HepG2 (cell line): ENCODE results near the gene TRIO. TPM values are rescaled to one million over a fixed set of nuclear protein-coding genes. Genes with fewer than 3 reads are reported as not detected.
A peak's percentile ranks its signal among the peaks of the same experiment; 100 is the strongest.

ENCODE experiments used
- ATAC-seq: fragments of 200-7000 bp; cut with Tn5 transposase; 3 replicates; pipeline ENCODE4 v1.9.1; 2020; ENCODE audit warnings: mild to moderate bottlenecking, moderate library complexity
- BruUV-seq: library from RNA; stranded (reverse); fragments of 400-500 nt; replicated peaks from 2 replicates; lab custom pipeline; 2021; lab: Mats Ljungman, UMichigan
- CTCF ChIA-PET: fragments of 300-600 bp; formaldehyde crosslinking; extraction: SDS; loops from one replicate; lab custom pipeline; 2021; ENCODE audit warnings: low total read pairs, inconsistent platforms, low intra/inter-chr PET ratio; lab: Yijun Ruan, JAX
- POLR2A ChIA-PET: fragments of 350-600 bp; sonication (Branson Sonifier 250); formaldehyde crosslinking; loops from one replicate; lab custom pipeline; 2020; ENCODE audit warnings: antibody characterized with exemption, inconsistent platforms; lab: Yijun Ruan, JAX
- DNase-seq: peaks from one replicate; pipeline ENCODE4 v3.0.0-alpha.2; 2015; ENCODE audit warnings: low spot score
- FAIRE-seq: peaks from 3 replicates; lab custom pipeline; 2011; peaks lifted over from hg19 to GRCh38; lab: Jason Lieb, UNC
- H2AFZ ChIP-seq: one replicate; pipeline ENCODE4 v1.6.1; 2011; ENCODE audit warnings: low read length, inconsistent platforms
- H3K27ac ChIP-seq: fragments of 300-600 bp; 3 replicates; pipeline ENCODE4 v1.8.0; 2011; ENCODE audit warnings: mixed run types, mild to moderate bottlenecking, mixed read lengths, low read length, inconsistent platforms; ENCODE audit not compliant: insufficient read depth; ENCODE audit errors: extremely low read length
- H3K27me3 ChIP-seq, 2 experiments: fragments of 200-600 bp in 1 of 2; 2 replicates in 1 of 2; 3 replicates in 1 of 2; pipeline versions ENCODE4 v1.6.0 to v1.8.0; 2011; ENCODE audit warnings: low read length in 2 of 2, mild to moderate bottlenecking in 2 of 2, moderate library complexity in 2 of 2, inconsistent platforms in 1 of 2; ENCODE audit not compliant: insufficient read depth in 2 of 2, control insufficient read depth in 1 of 2
- H3K36me3 ChIP-seq, 2 experiments: fragments of 200-600 bp in 1 of 2; replicated peaks in 1 of 2; 2 replicates in 1 of 2; 3 replicates in 1 of 2; pipeline versions ENCODE4 v1.5.1 to v1.8.0; 2011; ENCODE audit warnings: low read length in 2 of 2, inconsistent platforms in 1 of 2; ENCODE audit not compliant: insufficient read depth in 2 of 2, control insufficient read depth in 1 of 2
- H3K4me1 ChIP-seq: 2 replicates; pipeline ENCODE4 v1.5.1; 2012; ENCODE audit warnings: low read length, inconsistent platforms; ENCODE audit not compliant: insufficient read depth
- H3K4me2 ChIP-seq: 2 replicates; pipeline ENCODE4 v1.6.0; 2011; ENCODE audit warnings: low read depth, low read length, inconsistent platforms
- H3K4me3 ChIP-seq, 3 experiments: fragments of 200-600 bp in 1 of 3; sonication (generic), shearing (Covaris generic) in 1 of 3; replicated peaks in 1 of 3; 2 replicates each; pipeline ENCODE4 v1.5.1; 2011 to 2016; ENCODE audit warnings: low read length in 3 of 3, inconsistent platforms in 2 of 3, low read depth in 2 of 3, mild to moderate bottlenecking in 2 of 3, control low read depth in 1 of 3, mixed read lengths in 1 of 3; ENCODE audit not compliant: insufficient read depth in 1 of 3
- H3K79me2 ChIP-seq: one replicate; pipeline ENCODE4 v1.6.1; 2011; ENCODE audit warnings: low read length, inconsistent platforms; ENCODE audit not compliant: insufficient read depth
- H3K9ac ChIP-seq: 2 replicates; pipeline ENCODE4 v1.6.0; 2011; ENCODE audit warnings: mild to moderate bottlenecking, low read depth, low read length, inconsistent platforms; ENCODE audit not compliant: insufficient read depth
- H3K9me3 ChIP-seq: 2 replicates; pipeline ENCODE4 v1.5.1; 2012; ENCODE audit warnings: mild to moderate bottlenecking, low read length
- H4K20me1 ChIP-seq: 2 replicates; pipeline ENCODE4 v1.6.0; 2011; ENCODE audit warnings: inconsistent platforms, mild to moderate bottlenecking, low read length, moderate library complexity; ENCODE audit not compliant: insufficient read depth
- CENPT ChIP-seq: sonication (generic); formaldehyde crosslinking; IDR thresholded peaks from 2 replicates; pipeline ENCODE4 v1.8.0; 2022; ENCODE audit warnings: low read depth, mild to moderate bottlenecking, moderate library complexity, missing genetic modification reagents
- CREB1 ChIP-seq, 2 experiments: fragments of 450-650 bp in 1 of 2; IDR thresholded peaks; 2 replicates each; pipeline ENCODE4 v1.6.1; 2016 to 2017; ENCODE audit warnings: control low read depth in 1 of 2, mild to moderate bottlenecking in 1 of 2, missing compliant biosample characterization in 1 of 2, missing genetic modification characterization in 1 of 2
- ELF1 ChIP-seq: sonication (generic); formaldehyde crosslinking; IDR thresholded peaks from 2 replicates; pipeline ENCODE4 v1.4.0; 2020; ENCODE audit warnings: missing genetic modification reagents
- FOXO1 ChIP-seq: sonication (generic); formaldehyde crosslinking; IDR thresholded peaks from 2 replicates; pipeline ENCODE4 v1.4.0; 2020; ENCODE audit warnings: missing genetic modification reagents
- HOXA7 ChIP-seq: sonication (generic); formaldehyde crosslinking; IDR thresholded peaks from 2 replicates; pipeline ENCODE4 v1.8.1; 2022; ENCODE audit warnings: mild to moderate bottlenecking, missing genetic modification reagents, moderate library complexity
- NPAS2 ChIP-seq: sonication (generic); formaldehyde crosslinking; IDR thresholded peaks from 2 replicates; pipeline ENCODE4 v1.8.0; 2022; ENCODE audit warnings: mild to moderate bottlenecking, missing genetic modification reagents, borderline replicate concordance
- RBM22 ChIP-seq: fragments of 200-400 bp; formaldehyde crosslinking; optimal IDR thresholded peaks from 2 replicates; pipeline ENCODE3; 2017; ENCODE audit warnings: mild to moderate bottlenecking, low read length, moderate library complexity
- SAP130 ChIP-seq: IDR thresholded peaks from 2 replicates; pipeline ENCODE4 v1.6.1; 2016; ENCODE audit warnings: low read depth
- SNRNP70 ChIP-seq: fragments of 200-400 bp; formaldehyde crosslinking; IDR thresholded peaks from 2 replicates; pipeline ENCODE4 v1.6.1; 2017; ENCODE audit warnings: mild to moderate bottlenecking, low read depth, low read length, moderate library complexity
- TBX3 ChIP-seq: fragments of 450-650 bp; IDR thresholded peaks from 2 replicates; pipeline ENCODE4 v1.6.1; 2017; ENCODE audit warnings: antibody characterized with exemption, mild to moderate bottlenecking, inconsistent platforms, borderline replicate concordance
- TMF1 ChIP-seq: sonication (generic); formaldehyde crosslinking; IDR thresholded peaks from 2 replicates; pipeline ENCODE4 v1.8.1; 2022; ENCODE audit warnings: low read depth, missing genetic modification reagents
- ZNF589 ChIP-seq: sonication (generic); formaldehyde crosslinking; conservative IDR thresholded peaks from 2 replicates; pipeline ENCODE4 v1.8.0; 2022; ENCODE audit warnings: mild to moderate bottlenecking, moderate library complexity, missing genetic modification reagents
- ZNF841 ChIP-seq: sonication (generic); formaldehyde crosslinking; IDR thresholded peaks from 2 replicates; pipeline ENCODE4 v1.8.1; 2023; ENCODE audit warnings: missing genetic modification reagents, borderline replicate concordance
- WGBS: methylation state at CpG from one replicate; pipeline ENCODE4 v1.1.6; 2017; ENCODE audit warnings: low lambda C conversion rate; 5-methylcytosine and 5-hydroxymethylcytosine counted together
- in situ Hi-C: cut with HindIII; loops from 2 replicates; pipeline ENCODE4 v1.10.0; 2017; ENCODE audit warnings: low pct_unique_long_range_greater_than_20kb; ENCODE audit not compliant: extremely low pct_ligation_motif_present
- intact Hi-C: fragments of 100-400 bp; cut with micrococcal nuclease; formaldehyde crosslinking; loops from one replicate; pipeline ENCODE4 v1.10.0; 2022; ENCODE audit not compliant: unreplicated experiment
- polyA plus RNA-seq, 8 experiments: library from polyadenylated mRNA; depleted of rRNA in 3 of 8; stranded (reverse) in 7 of 8; unstranded in 1 of 8; fragments of >200 nt; fragmentation: Illumina TruSeq in 4 of 8; extraction: Trizol in 4 of 8; gene quantifications; 2 replicates each; pipeline versions ENCODE4 v1.2.1 to v1.2.3, GENCODE V29; 2011 to 2016; ENCODE audit warnings: low read depth in 4 of 8, missing spikeins in 1 of 8, mixed read lengths in 1 of 8; ENCODE audit not compliant: insufficient read depth in 1 of 8
- total RNA-seq, 5 experiments: library from RNA; depleted of rRNA; stranded (reverse); fragments of >200 nt; fragmentation: Illumina TruSeq; extraction: Trizol; gene quantifications; 2 replicates each; pipeline ENCODE4 v1.2.3, GENCODE V29; 2016; ENCODE audit warnings: low read depth in 1 of 5
- TF ChIP-seq, protein P1 (sequence below): sonication (generic); formaldehyde crosslinking; IDR thresholded peaks from 2 replicates; pipeline ENCODE4 v1.8.0; 2023; ENCODE audit warnings: mild to moderate bottlenecking, missing genetic modification reagents
- TF ChIP-seq, protein P2 (sequence below): IDR thresholded peaks from 2 replicates; pipeline ENCODE4 v1.6.1; 2016

Gene TRIO
- total and polyA plus RNA-seq, 2 of the 13 experiments (the other 11 are each of a cell fraction or from before 2014, with no cell fraction given): 45.2 to 45.9 TPM

DNA sequence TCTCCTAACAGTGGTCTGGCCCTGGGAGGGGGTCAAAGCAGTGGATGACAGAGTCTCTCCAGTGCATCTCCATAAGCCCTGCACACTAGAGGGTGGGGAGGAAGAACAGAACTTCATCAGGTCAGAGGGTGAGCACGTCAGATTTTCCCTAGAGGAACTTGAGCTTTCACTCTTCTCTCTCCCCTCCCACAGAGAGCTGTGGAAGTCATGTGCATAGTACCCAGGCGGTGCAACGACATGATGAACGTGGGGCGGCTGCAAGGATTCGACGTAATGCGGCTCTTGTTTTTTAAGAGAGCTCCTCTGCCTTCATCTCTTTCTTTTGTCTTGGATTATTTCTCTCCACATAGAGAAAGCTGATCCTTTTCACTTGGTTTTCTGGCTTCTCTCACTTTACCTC, 338.2 kb downstream of the TRIO start:
- intact Hi-C loops: no loop called here
- WGBS: 98% methylated on average over 8 of the region's 8 CpGs
- no peak for ATAC-seq

DNA sequence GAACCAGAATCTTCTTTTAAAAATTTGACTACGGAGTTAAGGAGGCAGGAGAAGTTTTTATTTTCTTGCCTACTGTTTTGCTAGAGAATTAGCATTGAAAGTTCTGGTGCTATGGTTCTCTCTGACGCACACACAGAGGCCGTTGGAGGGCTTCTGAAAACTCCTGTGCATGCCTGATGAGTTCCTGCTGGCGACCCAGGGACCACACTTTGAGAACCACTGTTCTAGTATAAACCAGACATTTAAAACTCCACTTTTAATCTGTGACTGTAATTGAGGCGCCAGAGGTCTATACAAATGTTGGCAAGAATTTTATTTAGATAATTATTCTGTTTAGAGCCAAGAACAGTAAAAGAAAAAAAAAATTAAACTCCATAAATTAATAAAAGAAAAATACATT, 338.9 kb downstream of the TRIO start:
- Histone ChIP-seq H3K27me3 (no peaks in the 10 kb centered on the region), H3K79me2 (no peaks in the 10 kb centered on the region), H3K4me2 (no peak overlapping the region), H3K27ac (no peak overlapping the region), H3K36me3 (peaks cover 16 to 70% of the 10 kb centered on the region in 2 experiments), H3K4me1 (no peaks in the 10 kb centered on the region), H4K20me1 (no peaks in the 10 kb centered on the region), H3K4me3 (no peak overlapping the region), H3K9me3 (no peaks in the 10 kb centered on the region), H3K9ac (no peak overlapping the region), H2AFZ (no peak overlapping the region)
- intact Hi-C loops (no loop called here), in situ Hi-C loops (no loop called here)
- CTCF ChIA-PET: no interaction called here
- FAIRE-seq: no peak
- no peak for ATAC-seq
- BruUV-seq: TSS peak; percentile 22
- TF ChIP-seq CREB1 (IDR thresholded peaks at IDR 0.05) (no peak), CREB1 (CRISPR knock-in tag; IDR thresholded peaks at IDR 0.05) (no peak), TBX3 (no peak), ZNF841 (CRISPR knock-in tag) (no peak), NPAS2 (CRISPR knock-in tag) (no peak), HOXA7 (CRISPR knock-in tag) (no peak), SAP130 (CRISPR knock-in tag) (no peak), CENPT (CRISPR knock-in tag) (no peak), ZNF589 (no peak), FOXO1 (CRISPR knock-in tag) (no peak), SNRNP70 (no peak), TMF1 (CRISPR knock-in tag) (no peak)
- TF ChIP-seq, protein P1, sequence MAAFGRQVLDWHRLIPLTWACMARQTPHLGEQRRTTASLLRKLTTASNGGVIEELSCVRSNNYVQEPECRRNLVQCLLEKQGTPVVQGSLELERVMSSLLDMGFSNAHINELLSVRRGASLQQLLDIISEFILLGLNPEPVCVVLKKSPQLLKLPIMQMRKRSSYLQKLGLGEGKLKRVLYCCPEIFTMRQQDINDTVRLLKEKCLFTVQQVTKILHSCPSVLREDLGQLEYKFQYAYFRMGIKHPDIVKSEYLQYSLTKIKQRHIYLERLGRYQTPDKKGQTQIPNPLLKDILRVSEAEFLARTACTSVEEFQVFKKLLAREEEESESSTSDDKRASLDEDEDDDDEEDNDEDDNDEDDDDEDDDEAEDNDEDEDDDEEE: no peak
- TF ChIP-seq, protein P2, sequence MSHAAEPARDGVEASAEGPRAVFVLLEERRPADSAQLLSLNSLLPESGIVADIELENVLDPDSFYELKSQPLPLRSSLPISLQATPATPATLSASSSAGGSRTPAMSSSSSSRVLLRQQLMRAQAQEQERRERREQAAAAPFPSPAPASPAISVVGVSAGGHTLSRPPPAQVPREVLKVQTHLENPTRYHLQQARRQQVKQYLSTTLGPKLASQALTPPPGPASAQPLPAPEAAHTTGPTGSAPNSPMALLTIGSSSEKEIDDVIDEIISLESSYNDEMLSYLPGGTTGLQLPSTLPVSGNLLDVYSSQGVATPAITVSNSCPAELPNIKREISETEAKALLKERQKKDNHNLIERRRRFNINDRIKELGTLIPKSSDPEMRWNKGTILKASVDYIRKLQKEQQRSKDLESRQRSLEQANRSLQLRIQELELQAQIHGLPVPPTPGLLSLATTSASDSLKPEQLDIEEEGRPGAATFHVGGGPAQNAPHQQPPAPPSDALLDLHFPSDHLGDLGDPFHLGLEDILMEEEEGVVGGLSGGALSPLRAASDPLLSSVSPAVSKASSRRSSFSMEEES (CRISPR knock-in tag): no peak
- no peak for DNase-seq
- 96% methylated on average over 5 of the region's 5 CpGs for WGBS
- POLR2A ChIA-PET: no interaction called here

More for the DNA sequence above, 338.2 kb downstream of the TRIO start:
- Histone ChIP-seq H3K9me3 (no peaks in the 10 kb centered on the region), H3K4me3 (no peak overlapping the region), H3K79me2 (no peaks in the 10 kb centered on the region), H4K20me1 (no peaks in the 10 kb centered on the region), H3K4me1 (no peaks in the 10 kb centered on the region), H3K36me3 (peaks cover 16 to 73% of the 10 kb centered on the region in 2 experiments), H3K9ac (no peak overlapping the region), H3K27ac (no peak overlapping the region), H3K4me2 (no peak overlapping the region), H3K27me3 (no peaks in the 10 kb centered on the region), H2AFZ (no peak overlapping the region)
- BruUV-seq: no TSS peak
- no peak for DNase-seq
- POLR2A ChIA-PET: no interaction called here
- FAIRE-seq: no peak
- CTCF ChIA-PET: no interaction called here
- TF ChIP-seq RBM22: peak; percentile 68
- no peak for TF ChIP-seq ELF1
- in situ Hi-C loops: no loop called here
